Natural killer cell (primary cell): ENCODE data around the gene NMB. TPM values are rescaled to one million over a fixed set of nuclear protein-coding genes. Genes with fewer than 3 reads are reported as not detected.
A peak's percentile ranks its signal among the peaks of the same experiment; 100 is the strongest.
"Not testable (repeated sequence)": the region's sequence is repeated elsewhere in the genome, so short reads cannot be mapped to it uniquely, and the experiment has no call there.

ENCODE experiments used
- ATAC-seq, 3 donors: fragments of 150-1000 bp in 2 of 3; fragments of 200-7000 bp in 1 of 3; cut with Tn5 transposase; 1 replicate in 1 of 3; 2 replicates in 2 of 3; pipeline ENCODE4 v1.10.0; 2021; ENCODE audit warnings: mild to moderate bottlenecking in 2 of 3, moderate library complexity in 2 of 3
- DNase-seq, 2 donors: peaks; one replicate each; pipeline versions ENCODE4 v3.0.0 to v3.0.0-alpha.2; 2013 to 2021; ENCODE audit warnings: mixed read lengths in 1 of 2
- H3K27ac ChIP-seq: one replicate; pipeline ENCODE4 v1.5.1; 2013; ENCODE audit warnings: mild to moderate bottlenecking, low read length
- H3K27me3 ChIP-seq: one replicate; pipeline ENCODE4 v1.6.1; 2013; ENCODE audit warnings: low read length; ENCODE audit not compliant: control insufficient read depth, insufficient read depth
- H3K36me3 ChIP-seq: one replicate; pipeline ENCODE4 v1.6.1; 2013; ENCODE audit warnings: low read length; ENCODE audit not compliant: control insufficient read depth, insufficient read depth
- H3K4me1 ChIP-seq: one replicate; pipeline ENCODE4 v1.6.1; 2013; ENCODE audit warnings: low read length; ENCODE audit not compliant: control insufficient read depth, insufficient read depth
- H3K4me3 ChIP-seq: one replicate; pipeline ENCODE4 v1.5.1; 2013; ENCODE audit warnings: low read length
- H3K9me3 ChIP-seq: one replicate; pipeline ENCODE4 v1.6.1; 2013; ENCODE audit warnings: low read length; ENCODE audit not compliant: control insufficient read depth, insufficient read depth
- H3K27ac Mint-ChIP-seq, 2 donors: one replicate each; pipeline ENCODE4 v1.8.0; 2022; ENCODE audit warnings: mild to moderate bottlenecking in 2 of 2, mixed read lengths in 2 of 2, moderate library complexity in 1 of 2
- H3K27me3 Mint-ChIP-seq, 2 donors: one replicate each; pipeline ENCODE4 v1.8.0; 2022; ENCODE audit warnings: low read depth in 2 of 2, mixed read lengths in 2 of 2
- H3K36me3 Mint-ChIP-seq: one replicate; pipeline ENCODE4 v1.8.0; 2022; ENCODE audit warnings: mixed read lengths
- H3K4me1 Mint-ChIP-seq, 2 donors: one replicate each; pipeline ENCODE4 v1.8.0; 2022; ENCODE audit warnings: mixed read lengths in 2 of 2
- H3K4me3 Mint-ChIP-seq: one replicate; pipeline ENCODE4 v1.8.0; 2022; ENCODE audit warnings: mild to moderate bottlenecking, moderate library complexity, mixed read lengths
- H3K9me3 Mint-ChIP-seq, 2 donors: one replicate each; pipeline ENCODE4 v1.8.0; 2022; ENCODE audit warnings: mixed read lengths in 2 of 2
- CTCF ChIP-seq: fragments of 200-600 bp; IDR thresholded peaks from one replicate; pipeline ENCODE4 v1.8.0; 2022; ENCODE audit warnings: antibody characterized with exemption
- WGBS: methylation state at CpG from one replicate; pipeline ENCODE4 v1.1.7; 2013; ENCODE audit warnings: missing lambda C conversion rate; ENCODE audit not compliant: insufficient coverage; 5-methylcytosine and 5-hydroxymethylcytosine counted together
- intact Hi-C: fragments of 100-400 bp; cut with micrococcal nuclease; formaldehyde crosslinking; loops from one replicate; pipeline ENCODE4 v1.14.2; 2022
- total RNA-seq, 4 donors: library from RNA; stranded (reverse); fragments of 120-200 nt in 1 of 4; gene quantifications; one replicate each; pipeline versions ENCODE4 v1.2.3 to v1.2.4, GENCODE V29; 2013 to 2022

The NMB gene
- total RNA-seq, 3 donors from 2014 or later (not counting 1 experiment from before 2014, with no cell fraction given) = 3.8 to 6.4 (median 5.1) TPM

GRCh38 chr15:84645997-84646396 lies 12.0 kb downstream of the NMB start:
- H3K9me3 Mint-ChIP-seq = no peaks in the 10 kb centered on the region
- no peak for TF ChIP-seq CTCF
- Histone ChIP-seq H3K4me3 (no peak overlapping the region), H3K27me3 (no peaks in the 10 kb centered on the region), H3K9me3 (no peaks in the 10 kb centered on the region), H3K36me3 (peaks cover 73% of the 10 kb centered on the region), H3K4me1 (no peaks in the 10 kb centered on the region), H3K27ac (no peak overlapping the region)
- peaks cover 0 to 15% of the 10 kb centered on the region in 2 donors for H3K4me1 Mint-ChIP-seq
- DNase-seq (no peak), ATAC-seq (no peak)
- peak overlapping the region; percentile 29 to 48 for H3K27ac Mint-ChIP-seq
- WGBS = 97% methylated on average over 10 of the region's 10 CpGs
- no peaks in the 10 kb centered on the region for H3K27me3 Mint-ChIP-seq
- peaks cover 5% of the 10 kb centered on the region for H3K36me3 Mint-ChIP-seq
- intact Hi-C loops = no loop called here
- no peak overlapping the region for H3K4me3 Mint-ChIP-seq

GRCh38 chr15:84645496-84645895 lies 12.5 kb downstream of the NMB start:
- no peaks in the 10 kb centered on the region for H3K9me3 Mint-ChIP-seq
- no peak overlapping the region for H3K4me3 Mint-ChIP-seq
- Histone ChIP-seq H3K36me3 (peaks cover 78% of the 10 kb centered on the region), H3K4me1 (no peaks in the 10 kb centered on the region), H3K4me3 (no peak overlapping the region), H3K27me3 (no peaks in the 10 kb centered on the region), H3K27ac (no peak overlapping the region), H3K9me3 (no peaks in the 10 kb centered on the region)
- ATAC-seq (no peak), DNase-seq (no peak)
- H3K27me3 Mint-ChIP-seq = no peaks in the 10 kb centered on the region
- H3K4me1 Mint-ChIP-seq = peaks cover 0 to 15% of the 10 kb centered on the region in 2 donors
- 96% methylated on average over 10 of the region's 10 CpGs for WGBS
- H3K27ac Mint-ChIP-seq = peak overlapping the region in 1 of 2 donors; percentile 48
- TF ChIP-seq CTCF = no peak
- H3K36me3 Mint-ChIP-seq = peaks cover 5% of the 10 kb centered on the region
- intact Hi-C loops = no loop called here

- Histone ChIP-seq H3K4me1 (no peaks in the 10 kb centered on the region), H3K36me3 (peaks cover 82% of the 10 kb centered on the region), H3K4me3 (no peak overlapping the region), H3K9me3 (no peaks in the 10 kb centered on the region), H3K27me3 (no peaks in the 10 kb centered on the region), H3K27ac (no peak overlapping the region)
- H3K36me3 Mint-ChIP-seq = peaks cover 2% of the 10 kb centered on the region
- peaks cover 0 to 10% of the 10 kb centered on the region in 2 donors for H3K4me1 Mint-ChIP-seq
- H3K9me3 Mint-ChIP-seq = no peaks in the 10 kb centered on the region
- WGBS = 92% methylated on average over 5 of the region's 6 CpGs
- intact Hi-C loops = no loop called here
- ATAC-seq (no peak), DNase-seq (no peak)
- no peak overlapping the region for H3K27ac Mint-ChIP-seq
- TF ChIP-seq CTCF = no peak
- H3K27me3 Mint-ChIP-seq = no peaks in the 10 kb centered on the region
- no peak overlapping the region for H3K4me3 Mint-ChIP-seq
Measured at GRCh38 chr15:84643838-84644237, 14.2 kb downstream of the NMB start.

GRCh38 chr15:84642640-84643039 lies 15.4 kb downstream of the NMB start:
- DNase-seq, H3K4me3 ChIP-seq, H3K4me3 Mint-ChIP-seq, H3K9me3 Mint-ChIP-seq, ATAC-seq, H3K27ac Mint-ChIP-seq, H3K27me3 Mint-ChIP-seq, H3K4me1 Mint-ChIP-seq, H3K9me3 ChIP-seq, H3K27me3 ChIP-seq, intact Hi-C loops, H3K4me1 ChIP-seq, H3K36me3 Mint-ChIP-seq, H3K27ac ChIP-seq: not testable (repeated sequence)
- WGBS = 50% methylated on average over 2 of the region's 2 CpGs
- peaks cover 76% of the 10 kb centered on the region for H3K36me3 ChIP-seq

GRCh38 chr15:84641871-84642270 lies 16.1 kb downstream of the NMB start:
- H3K9me3 Mint-ChIP-seq, H3K9me3 ChIP-seq, H3K4me3 ChIP-seq, H3K4me1 Mint-ChIP-seq, ATAC-seq, intact Hi-C loops, H3K4me1 ChIP-seq, H3K27ac ChIP-seq, H3K4me3 Mint-ChIP-seq, H3K27ac Mint-ChIP-seq, DNase-seq, H3K27me3 Mint-ChIP-seq, H3K36me3 Mint-ChIP-seq, H3K27me3 ChIP-seq: not testable (repeated sequence)
- peaks cover 73% of the 10 kb centered on the region for H3K36me3 ChIP-seq
- WGBS = 97% methylated on average over 9 of the region's 9 CpGs
